Measurements from ENCODE around the gene ASCC1. TPM values are rescaled to one million over a fixed set of nuclear protein-coding genes. Genes with fewer than 3 reads are reported as not detected.

The ASCC1 gene
- total and polyA plus RNA-seq, 2 donors from 2014 or later: 24.0 to 36.1 TPM

- H3K9ac ChIP-seq (ENCODE audit: low read length in 3 of 3): no peak overlapping the region
- DNase-seq (no peak), FAIRE-seq (no peak)
- H3K36me3 ChIP-seq (ENCODE audit: control insufficient read depth in 2 of 3, insufficient read depth in 3 of 3, low read length in 3 of 3): no peaks in the 10 kb centered on the region
- no peaks in the 10 kb centered on the region for H3K4me1 ChIP-seq (ENCODE audit: control insufficient read depth in 2 of 3, insufficient read depth in 2 of 3, low read depth in 1 of 3, low read length in 3 of 3)
- no peak overlapping the region for H3K27ac ChIP-seq (ENCODE audit: low read depth in 2 of 2, low read length in 2 of 2)
- TF ChIP-seq, protein P1, sequence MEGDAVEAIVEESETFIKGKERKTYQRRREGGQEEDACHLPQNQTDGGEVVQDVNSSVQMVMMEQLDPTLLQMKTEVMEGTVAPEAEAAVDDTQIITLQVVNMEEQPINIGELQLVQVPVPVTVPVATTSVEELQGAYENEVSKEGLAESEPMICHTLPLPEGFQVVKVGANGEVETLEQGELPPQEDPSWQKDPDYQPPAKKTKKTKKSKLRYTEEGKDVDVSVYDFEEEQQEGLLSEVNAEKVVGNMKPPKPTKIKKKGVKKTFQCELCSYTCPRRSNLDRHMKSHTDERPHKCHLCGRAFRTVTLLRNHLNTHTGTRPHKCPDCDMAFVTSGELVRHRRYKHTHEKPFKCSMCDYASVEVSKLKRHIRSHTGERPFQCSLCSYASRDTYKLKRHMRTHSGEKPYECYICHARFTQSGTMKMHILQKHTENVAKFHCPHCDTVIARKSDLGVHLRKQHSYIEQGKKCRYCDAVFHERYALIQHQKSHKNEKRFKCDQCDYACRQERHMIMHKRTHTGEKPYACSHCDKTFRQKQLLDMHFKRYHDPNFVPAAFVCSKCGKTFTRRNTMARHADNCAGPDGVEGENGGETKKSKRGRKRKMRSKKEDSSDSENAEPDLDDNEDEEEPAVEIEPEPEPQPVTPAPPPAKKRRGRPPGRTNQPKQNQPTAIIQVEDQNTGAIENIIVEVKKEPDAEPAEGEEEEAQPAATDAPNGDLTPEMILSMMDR (IDR thresholded peaks at IDR 0.05; ENCODE audit: borderline replicate concordance, extremely low read depth, insufficient read depth): no peak
- no peaks in the 10 kb centered on the region for H3K27me3 ChIP-seq (ENCODE audit: control insufficient read depth, insufficient read depth, low read length)
- no peak overlapping the region for H3K4me3 ChIP-seq (ENCODE audit: low read length in 3 of 3)
- intact Hi-C loops (cut with DNase I): loop anchor here (5.0 kb wide), 1 partner anchor 172 kb away; no protein-coding TSS in a partner anchor
- H3K9me3 ChIP-seq (ENCODE audit: control insufficient read depth in 2 of 3, insufficient read depth in 1 of 3, low read length in 3 of 3): no peaks in the 10 kb centered on the region
Measured at GRCh38 chr10:72049969-72050781, 165.9 kb downstream of the ASCC1 start.

GRCh38 chr10:72049472-72049871 is 166.6 kb downstream of the ASCC1 start:
- TF ChIP-seq, protein P1 (IDR thresholded peaks at IDR 0.05; ENCODE audit: borderline replicate concordance, extremely low read depth, insufficient read depth): no peak
- Histone ChIP-seq H3K4me3 (ENCODE audit: low read length in 3 of 3) (no peak overlapping the region), H3K9ac (ENCODE audit: low read length in 3 of 3) (no peak overlapping the region), H3K27me3 (ENCODE audit: control insufficient read depth, insufficient read depth, low read length) (no peaks in the 10 kb centered on the region), H3K36me3 (ENCODE audit: control insufficient read depth in 2 of 3, insufficient read depth in 3 of 3, low read length in 3 of 3) (no peaks in the 10 kb centered on the region), H3K9me3 (ENCODE audit: control insufficient read depth in 2 of 3, insufficient read depth in 1 of 3, low read length in 3 of 3) (no peaks in the 10 kb centered on the region), H3K27ac (ENCODE audit: low read depth in 2 of 2, low read length in 2 of 2) (no peak overlapping the region), H3K4me1 (ENCODE audit: control insufficient read depth in 2 of 3, insufficient read depth in 2 of 3, low read depth in 1 of 3, low read length in 3 of 3) (peaks cover 0 to under 1% (median 0%) of the 10 kb centered on the region in 3 donors)
- no peak for FAIRE-seq
- intact Hi-C loops (cut with DNase I): no loop called here
- DNase-seq: no peak

- DNase-seq (peak; percentile 92 to 97 (median 95)), FAIRE-seq (peak; percentile 95)
- intact Hi-C loops (cut with DNase I): no loop called here
- no peaks in the 10 kb centered on the region for H3K27me3 ChIP-seq (ENCODE audit: control insufficient read depth, insufficient read depth, low read length)
- peaks cover 0 to 3% (median 0%) of the 10 kb centered on the region in 3 donors for H3K4me1 ChIP-seq (ENCODE audit: control insufficient read depth in 2 of 3, insufficient read depth in 2 of 3, low read depth in 1 of 3, low read length in 3 of 3)
- no peak overlapping the region for H3K9ac ChIP-seq (ENCODE audit: low read length in 3 of 3)
- H3K4me3 ChIP-seq (ENCODE audit: low read length in 3 of 3): no peak overlapping the region
- no peaks in the 10 kb centered on the region for H3K9me3 ChIP-seq (ENCODE audit: control insufficient read depth in 2 of 3, insufficient read depth in 1 of 3, low read length in 3 of 3)
- no peaks in the 10 kb centered on the region for H3K36me3 ChIP-seq (ENCODE audit: control insufficient read depth in 2 of 3, insufficient read depth in 3 of 3, low read length in 3 of 3)
- TF ChIP-seq, protein P1 (IDR thresholded peaks at IDR 0.05; ENCODE audit: borderline replicate concordance, extremely low read depth, insufficient read depth): peak; percentile 100
- H3K27ac ChIP-seq (ENCODE audit: low read depth in 2 of 2, low read length in 2 of 2): no peak overlapping the region
Measured at GRCh38 chr10:72048450-72049124, 167.5 kb downstream of the ASCC1 start.

Other genes starting within 250 kb of the ASCC1 start
- gene SPOCK2, start 127.7 kb downstream of the ASCC1 start, total RNA-seq: 19.7 TPM
- gene SPOCK2, start 127.7 kb downstream of the ASCC1 start, polyA plus RNA-seq (ENCODE audit: insufficient read depth, low read depth, low replicate concordance): 103 TPM
- 132 TPM for gene ANAPC16, start 264 bp downstream of the ASCC1 start, total RNA-seq
- 210 TPM for gene ANAPC16, start 264 bp downstream of the ASCC1 start, polyA plus RNA-seq (ENCODE audit: insufficient read depth, low read depth, low replicate concordance)
- 292 TPM for gene DDIT4, start 57.6 kb upstream of the ASCC1 start, total RNA-seq
- 96.9 TPM for gene DDIT4, start 57.6 kb upstream of the ASCC1 start, polyA plus RNA-seq (ENCODE audit: insufficient read depth, low read depth, low replicate concordance)
- gene DNAJB12, start 138.6 kb upstream of the ASCC1 start, total RNA-seq: 37.7 TPM
- 32.0 TPM for gene DNAJB12, start 138.6 kb upstream of the ASCC1 start, polyA plus RNA-seq (ENCODE audit: insufficient read depth, low read depth, low replicate concordance)

All from kidney (tissue), 14 donors.